Stimulated activated naive CD8-positive, alpha-beta T cell treated with anti-CD3 and anti-CD28 coated beads, Interleukin-15, Interleukin-2, amounts not matched to agents 100 U/mL and 50 U/mL, for 24 hours (primary cell): ENCODE measurements around the gene XPO1.

Experiments
- ATAC-seq: fragments of 150-1000 bp; cut with Tn5 transposase; one replicate; pipeline ENCODE4 v1.10.0; 2021
- DNase-seq: peaks from one replicate; pipeline ENCODE4 v3.0.0; 2021

The XPO1 gene

DNA sequence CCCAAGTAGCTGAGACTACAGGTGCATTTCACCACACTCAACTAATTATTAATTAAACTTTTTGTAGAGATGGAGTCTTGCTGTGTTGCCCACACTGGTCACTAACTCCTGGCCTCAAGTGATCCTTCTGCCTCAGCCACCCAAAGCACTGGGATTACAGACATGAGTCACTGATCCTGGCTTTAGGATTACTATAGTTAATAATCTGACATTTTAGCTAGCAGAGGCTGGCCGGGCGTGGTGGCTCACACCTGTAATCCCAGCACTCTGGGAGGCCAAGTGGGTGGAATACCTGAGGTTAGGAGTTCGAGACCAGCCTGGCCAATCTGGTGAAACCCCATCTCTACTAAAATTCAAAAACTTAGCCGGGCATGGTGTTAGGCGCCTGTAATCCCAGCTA, 106.8 kb downstream of the XPO1 start:
- ATAC-seq: no peak
- DNase-seq: no peak
